Ramos (cell line): ENCODE results near the gene PER1.

Source experiments
- in situ Hi-C: fragments of 300-500 bp; cut with MboI; formaldehyde crosslinking; loops from one replicate; pipeline ENCODE4 v1.14.3; 2022; ENCODE audit warnings: low sequenced_read_pairs; ENCODE audit not compliant: unreplicated experiment

Gene PER1

DNA sequence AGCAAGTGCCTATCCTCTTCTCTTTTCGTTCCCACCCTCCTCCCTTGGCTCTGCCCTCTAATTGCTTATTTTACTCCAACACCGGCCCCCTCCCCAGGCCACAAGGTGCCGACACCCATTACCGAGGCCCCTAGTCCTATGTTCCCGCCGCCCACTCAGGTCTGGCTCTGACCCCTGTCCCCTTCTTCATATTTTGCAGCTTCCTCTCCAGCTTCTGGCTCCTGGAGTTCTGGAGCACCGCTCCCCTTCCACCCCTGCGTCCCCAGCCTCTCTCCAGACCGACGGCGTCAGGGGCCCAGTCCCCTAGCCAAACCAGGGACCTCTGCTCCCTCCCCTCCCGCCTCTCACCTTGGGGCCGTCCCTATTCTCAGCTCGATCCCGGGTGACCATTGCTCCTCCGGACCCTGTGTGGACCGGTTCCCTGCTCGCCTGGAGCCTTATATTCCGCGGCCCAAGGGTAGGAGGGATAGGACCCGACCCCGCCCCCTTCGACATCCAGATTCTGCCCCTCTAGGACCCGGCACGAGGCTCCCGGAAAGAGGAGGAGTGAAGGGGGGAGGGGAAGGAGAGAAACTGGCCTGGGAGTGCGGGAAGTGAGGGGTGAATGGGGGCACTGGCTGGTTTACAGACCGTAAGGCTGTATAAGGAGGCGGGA, 28.4 kb downstream of the PER1 start, which contains the start of gene HES7:
HES7 (minus strand) TSS at position 412 of the 655 bp plus-strand sequence; CDS start at position 390, 22 bp downstream.
- in situ Hi-C loops, result no loop called here

DNA sequence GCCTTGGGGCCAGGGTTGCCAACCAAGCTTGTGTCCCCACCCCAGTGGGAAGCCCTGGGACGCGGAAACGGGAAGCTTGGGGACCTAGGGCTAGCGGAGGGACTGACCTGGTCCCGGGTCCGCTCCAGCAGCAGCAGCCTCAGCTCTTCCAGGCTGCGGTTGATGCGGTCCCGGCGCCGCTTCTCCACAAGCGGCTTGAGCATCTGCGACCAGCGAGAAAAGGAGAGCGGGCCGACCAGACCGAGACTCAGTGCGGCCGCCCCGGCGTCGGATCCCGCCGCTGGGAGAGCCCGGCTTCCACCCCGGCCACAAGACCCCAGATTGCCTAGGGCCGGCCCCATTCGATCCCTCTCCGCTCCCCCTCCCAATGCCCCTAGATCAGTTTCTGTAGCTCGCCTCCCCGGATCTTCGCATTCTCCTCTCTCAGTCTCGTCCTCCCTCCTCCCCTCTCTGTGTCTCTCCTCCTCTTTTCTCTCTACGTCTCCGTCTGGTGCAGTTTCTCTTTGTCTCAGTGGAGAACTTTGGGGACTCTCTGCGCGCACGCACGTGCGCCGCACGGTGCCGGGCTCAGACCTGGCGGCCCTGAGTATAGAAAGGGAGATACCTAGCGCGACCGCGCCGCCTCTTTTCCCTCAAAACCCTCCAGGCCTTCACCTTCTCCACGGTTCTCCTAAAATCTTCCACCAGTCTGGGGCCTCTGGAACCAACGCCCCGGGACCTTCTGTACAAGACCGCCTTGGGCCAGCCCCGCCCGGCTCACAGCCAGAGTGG, 29.1 kb downstream of the PER1 start:
- in situ Hi-C loops, result no loop called here

DNA sequence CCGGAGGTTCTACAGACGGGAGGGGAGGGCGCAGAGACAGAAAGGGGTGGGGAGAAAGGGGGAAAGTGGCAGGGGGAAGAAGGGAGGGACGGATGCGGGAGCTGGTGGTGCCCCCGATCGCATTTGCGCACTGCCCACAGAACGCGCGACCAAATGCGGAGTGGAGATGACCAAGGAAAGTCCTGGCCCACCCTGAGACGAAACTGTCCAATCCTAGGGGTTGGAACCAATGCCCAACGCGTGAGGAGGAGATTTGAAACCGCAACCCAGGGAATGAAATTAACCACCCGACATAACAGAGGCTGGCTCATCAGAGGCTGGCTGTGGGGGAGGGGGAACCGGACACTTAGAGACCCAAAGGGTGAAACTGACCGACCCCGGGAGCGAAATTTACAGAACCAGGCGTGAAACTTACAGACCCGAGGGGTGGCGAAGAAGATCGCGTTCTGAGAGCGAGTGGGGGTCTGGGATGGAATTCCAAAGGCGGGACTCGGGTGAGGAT, 29.7 kb downstream of the PER1 start:
- in situ Hi-C loops, result no loop called here

DNA sequence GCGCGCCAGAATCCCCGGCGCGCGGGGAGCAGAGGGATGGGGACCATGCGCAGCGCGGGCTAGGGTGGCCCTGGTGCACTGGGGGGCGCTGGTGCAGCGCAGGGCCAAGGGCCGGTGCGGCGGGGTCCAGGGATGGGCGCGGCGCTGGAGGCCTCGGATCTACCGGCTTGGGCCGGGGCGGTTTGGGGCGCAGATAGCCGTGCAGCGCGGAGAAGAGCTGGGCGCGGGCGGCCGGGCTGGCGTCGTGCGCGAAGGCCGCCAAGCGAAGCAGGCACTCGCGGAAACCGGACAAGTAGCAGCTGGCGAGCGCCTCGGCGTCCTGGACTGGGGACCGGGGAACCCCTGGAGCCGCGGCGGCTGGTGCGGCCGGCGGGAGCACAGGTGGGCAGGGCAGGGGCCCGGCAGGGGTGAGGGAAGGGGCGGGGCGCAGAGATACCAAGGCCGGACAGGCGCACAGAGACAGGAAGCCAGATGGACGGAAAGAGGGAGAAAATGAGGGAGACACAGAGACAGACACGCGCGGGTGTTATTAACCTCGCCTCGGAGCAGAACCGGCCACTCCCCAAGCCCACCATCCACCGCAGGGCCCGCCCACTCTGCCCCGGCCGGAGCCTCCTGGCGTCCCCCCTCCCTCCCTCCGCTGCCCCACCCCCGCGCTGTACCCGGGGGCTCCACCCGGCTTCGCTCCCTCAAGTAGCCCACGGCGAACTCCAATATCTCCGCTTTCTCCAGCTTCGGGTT, 30.4 kb downstream of the PER1 start:
- in situ Hi-C loops, result no loop called here

DNA sequence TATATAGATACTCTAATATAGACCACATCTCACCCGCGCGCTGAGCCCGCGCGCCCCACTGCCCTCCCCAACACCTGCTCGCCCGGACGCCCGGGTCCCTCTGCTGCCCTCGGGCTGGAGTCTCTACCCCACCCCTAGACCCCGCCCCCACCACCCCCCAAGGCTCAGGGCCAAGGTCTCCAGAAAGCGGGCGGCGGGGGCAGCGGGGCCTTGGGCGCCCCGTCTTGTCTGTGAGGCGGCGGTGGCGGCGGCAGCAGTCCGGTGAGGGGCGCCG, 30.9 kb downstream of the PER1 start:
- in situ Hi-C loops, result no loop called here

DNA sequence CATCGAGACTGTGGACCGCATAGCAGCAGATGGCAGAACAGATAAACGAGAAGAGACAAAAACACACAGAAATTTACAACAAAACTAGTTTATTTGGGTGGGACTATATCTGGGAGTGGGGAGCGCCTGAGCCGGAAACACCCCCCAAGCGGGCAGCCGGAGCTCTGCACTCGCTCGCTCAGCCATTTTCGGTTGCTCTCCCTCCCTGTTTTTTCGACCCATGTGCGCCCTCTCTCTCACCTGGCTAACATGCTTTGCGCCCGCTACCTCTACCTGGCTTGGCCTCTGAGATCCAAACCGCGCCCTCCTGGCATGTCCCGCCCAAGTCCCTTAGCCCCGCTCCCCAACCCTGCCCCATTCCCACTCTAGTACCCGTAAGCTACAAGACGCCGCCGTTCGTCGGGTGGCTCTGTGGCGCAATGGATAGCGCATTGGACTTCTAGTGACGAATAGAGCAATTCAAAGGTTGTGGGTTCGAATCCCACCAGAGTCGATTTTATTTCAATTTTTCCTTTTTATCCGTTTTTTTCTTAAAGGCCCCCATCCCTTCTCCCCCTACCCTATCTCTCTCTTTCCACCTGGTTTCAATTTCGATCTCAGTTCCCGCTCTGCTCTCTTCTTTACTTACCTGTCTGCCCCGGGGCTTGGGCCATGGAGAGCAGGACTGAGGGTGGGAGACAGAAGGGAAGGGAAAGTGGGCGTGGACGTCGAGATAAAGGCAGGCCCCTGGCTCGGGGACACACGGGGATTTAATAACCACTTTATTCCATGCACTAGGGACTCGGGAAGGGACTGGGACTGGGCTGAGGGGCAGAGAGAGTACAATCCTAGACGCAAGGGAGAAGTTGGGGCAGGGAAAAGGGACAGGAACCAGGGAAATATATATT, 31.4 kb downstream of the PER1 start:
- in situ Hi-C loops, result no loop called here

DNA sequence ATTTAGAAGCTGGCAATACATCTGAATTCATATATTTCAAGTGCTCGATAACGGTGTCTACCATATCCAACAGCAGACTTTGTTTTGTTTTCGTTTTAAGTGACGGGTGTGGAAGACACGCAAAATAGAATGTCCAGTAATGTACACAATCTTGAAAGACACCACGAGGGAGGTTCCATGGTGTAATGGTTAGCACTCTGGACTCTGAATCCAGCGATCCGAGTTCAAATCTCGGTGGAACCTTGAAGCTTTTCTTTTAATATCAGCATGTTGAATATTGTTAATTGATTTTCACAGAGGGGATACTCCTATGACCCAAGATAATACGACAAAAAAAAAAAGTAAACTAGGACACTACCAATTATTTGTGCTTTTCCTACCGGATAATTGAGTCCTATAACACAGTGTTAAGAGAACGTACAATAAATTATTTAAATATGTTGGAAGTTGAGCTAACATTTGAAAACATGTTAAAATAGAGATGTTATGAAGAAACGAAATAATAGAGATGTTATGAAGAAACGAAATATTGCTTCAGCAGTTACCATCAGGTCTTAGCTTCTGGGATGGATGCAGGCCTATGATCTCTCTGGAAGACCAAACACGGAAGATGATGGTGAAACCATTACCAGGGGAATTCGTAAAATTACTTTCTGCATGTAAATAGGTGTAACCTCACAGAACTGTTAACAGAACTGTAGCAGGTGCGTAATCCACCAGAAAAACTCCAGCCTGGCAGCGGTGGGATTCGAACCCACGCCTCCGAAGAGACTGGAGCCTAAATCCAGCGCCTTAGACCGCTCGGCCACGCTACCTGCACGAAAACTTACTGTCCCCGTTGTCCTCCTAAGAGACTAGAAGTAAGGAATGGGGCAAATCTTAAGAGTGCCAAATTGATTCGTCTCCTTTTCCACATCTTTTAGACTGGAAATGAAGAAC, 32.4 kb downstream of the PER1 start:
- in situ Hi-C loops, result loop anchor here (10.0 kb wide), 1 partner anchor 185 kb away; no protein-coding TSS in a partner anchor

DNA sequence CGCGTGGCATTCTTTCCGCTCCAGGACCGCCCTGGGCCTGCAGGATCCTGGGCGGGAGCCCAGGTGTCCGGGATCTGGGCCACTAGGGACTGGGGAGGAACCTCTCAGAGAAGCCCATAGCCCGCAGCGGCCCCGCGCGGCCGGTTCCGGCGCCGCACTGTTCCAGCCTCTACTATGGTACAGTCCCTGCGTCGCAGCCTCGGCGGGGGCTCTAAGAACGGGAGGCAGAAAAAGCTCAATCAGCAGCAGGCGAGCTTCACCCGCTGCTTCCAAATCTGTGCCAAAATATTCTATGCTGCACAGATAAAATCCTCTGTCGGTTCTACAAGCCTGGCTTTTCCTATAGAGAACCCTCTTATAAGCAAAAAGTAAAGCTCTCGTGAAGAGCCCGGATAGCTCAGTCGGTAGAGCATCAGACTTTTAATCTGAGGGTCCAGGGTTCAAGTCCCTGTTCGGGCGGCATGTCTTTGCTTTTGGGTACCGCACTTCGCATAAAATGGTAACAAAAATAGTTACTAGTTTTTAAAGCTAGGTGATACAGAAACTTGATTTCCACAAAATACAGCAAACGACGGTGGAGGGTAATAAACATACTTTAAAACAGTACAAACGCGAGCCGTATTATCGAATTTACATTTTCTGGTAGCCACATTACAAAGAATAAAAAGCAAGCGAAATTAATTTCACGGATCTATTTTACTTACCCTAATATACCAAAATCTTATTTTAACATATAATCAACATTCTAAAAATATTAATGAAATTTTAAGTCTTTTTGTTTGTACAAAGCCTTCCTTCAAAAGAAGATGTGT, 33.2 kb downstream of the PER1 start:
- in situ Hi-C loops, result loop anchor here (10.0 kb wide), 1 partner anchor 186 kb away; no protein-coding TSS in a partner anchor

DNA sequence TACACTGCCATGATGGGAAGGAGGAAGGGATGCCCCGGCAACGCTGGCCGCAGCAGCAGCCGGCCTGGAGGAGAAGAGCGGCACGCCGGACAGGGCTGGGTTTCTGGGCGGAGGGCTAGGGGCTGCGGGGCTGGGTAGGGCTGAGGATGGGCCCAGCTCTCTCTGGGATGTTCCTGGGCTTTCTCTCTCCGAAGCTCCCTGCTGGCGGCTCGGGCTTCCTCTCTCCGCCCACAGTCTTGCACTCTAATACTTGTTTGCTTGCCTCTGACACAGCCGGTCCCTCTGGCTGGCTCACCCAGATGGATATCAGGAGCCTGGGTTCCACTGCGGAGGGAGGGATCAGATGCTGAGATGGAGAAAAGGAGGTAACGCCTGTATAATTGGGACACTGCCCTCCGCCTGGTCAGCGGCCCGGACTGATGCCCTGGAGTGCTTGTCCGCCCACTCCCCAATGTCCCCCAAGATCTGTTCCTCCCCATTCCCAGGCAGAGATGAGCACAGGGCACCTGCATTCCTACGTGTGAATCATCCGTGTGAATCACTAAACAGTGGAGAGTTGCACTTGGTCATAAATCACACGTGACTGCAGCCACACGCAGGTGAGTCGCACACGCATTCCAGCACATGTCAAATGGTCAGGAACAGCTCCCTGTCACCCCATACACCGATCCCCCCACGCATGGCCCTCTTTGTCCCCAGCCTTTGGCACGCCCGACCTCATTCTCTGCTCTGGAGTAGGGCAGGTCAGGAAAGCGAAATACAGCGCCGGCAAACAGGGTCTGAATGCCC, 34.0 kb downstream of the PER1 start, which contains the start of gene ALOXE3:
ALOXE3 (minus strand) TSS at position 535 of the 789 bp plus-strand sequence; CDS start at position 11, 524 bp downstream.
- in situ Hi-C loops, result loop anchor here (10.0 kb wide), 1 partner anchor 187 kb away; no protein-coding TSS in a partner anchor

DNA sequence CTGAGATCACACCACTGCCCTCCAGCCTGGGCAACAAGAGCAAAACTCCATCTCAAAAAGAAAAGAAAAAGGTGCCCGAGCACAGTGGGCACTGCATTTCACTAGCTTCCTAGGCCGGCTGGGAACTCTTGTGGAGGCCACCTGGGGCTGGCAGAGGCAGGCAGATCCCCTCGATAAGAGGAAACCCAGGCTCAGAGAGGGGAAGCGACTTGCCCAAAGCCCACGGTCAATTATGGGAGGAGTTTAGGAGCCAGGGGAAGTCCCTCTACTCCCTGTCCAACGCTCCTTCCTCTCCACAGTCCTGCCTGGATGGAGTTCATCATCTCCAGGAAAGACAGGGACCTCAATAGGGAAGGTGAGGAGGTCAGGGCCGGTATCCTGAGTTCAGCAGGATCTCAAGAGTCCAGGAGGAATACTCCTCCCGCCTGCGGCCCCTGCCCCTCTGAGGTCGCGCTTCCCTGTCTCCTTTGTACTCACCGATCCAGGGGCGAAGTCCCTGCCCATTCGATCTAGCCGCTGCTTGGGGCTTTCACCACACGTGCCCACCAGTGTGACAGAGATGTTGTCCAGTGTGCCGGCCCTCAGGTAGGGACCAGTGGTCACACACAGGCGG, 34.7 kb downstream of the PER1 start:
- in situ Hi-C loops, result loop anchor here (10.0 kb wide), 1 partner anchor 187 kb away; no protein-coding TSS in a partner anchor

DNA sequence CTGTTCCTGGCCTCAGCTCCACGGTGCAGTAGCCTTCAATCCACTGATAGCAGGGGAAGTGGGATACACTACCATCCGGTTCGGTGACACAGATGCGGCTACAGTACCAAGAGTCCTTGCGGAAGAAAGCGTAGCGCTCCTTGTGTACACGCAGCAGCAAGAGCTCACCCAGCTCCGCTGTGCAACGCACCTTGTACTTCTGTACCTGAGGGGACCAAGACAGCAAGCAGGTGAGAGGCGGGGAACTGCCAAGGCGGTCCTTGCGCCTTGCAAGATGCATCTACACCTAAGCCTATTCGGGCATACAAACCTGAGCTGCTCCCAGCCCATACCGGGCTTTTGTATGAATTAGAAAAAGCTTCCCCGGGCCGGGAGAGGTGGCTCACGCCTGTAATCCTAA, 35.4 kb downstream of the PER1 start:
- in situ Hi-C loops, result loop anchor here (10.0 kb wide), 1 partner anchor 188 kb away; no protein-coding TSS in a partner anchor

DNA sequence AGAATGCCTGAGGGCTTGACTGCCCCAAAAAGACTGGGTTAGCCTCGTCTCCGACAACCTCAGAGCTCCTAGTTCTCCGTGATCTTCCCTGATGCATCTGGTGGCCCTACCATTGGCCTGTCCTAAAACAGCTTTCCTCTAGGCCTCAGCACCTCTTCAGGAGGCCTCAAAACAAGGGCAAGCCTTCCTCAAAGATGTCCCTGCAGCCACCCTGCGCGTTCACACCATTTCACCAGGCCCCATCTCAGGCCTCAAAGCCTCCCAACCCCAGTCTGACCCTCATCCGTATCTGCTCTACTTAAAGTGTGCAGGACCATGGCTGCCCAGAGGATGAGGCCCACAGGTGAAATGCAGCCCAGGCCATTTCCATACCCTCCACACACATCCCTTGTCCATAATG, 41.3 kb downstream of the PER1 start:
- in situ Hi-C loops, result loop anchor here (10.0 kb wide), 1 partner anchor 194 kb away; no protein-coding TSS in a partner anchor

DNA sequence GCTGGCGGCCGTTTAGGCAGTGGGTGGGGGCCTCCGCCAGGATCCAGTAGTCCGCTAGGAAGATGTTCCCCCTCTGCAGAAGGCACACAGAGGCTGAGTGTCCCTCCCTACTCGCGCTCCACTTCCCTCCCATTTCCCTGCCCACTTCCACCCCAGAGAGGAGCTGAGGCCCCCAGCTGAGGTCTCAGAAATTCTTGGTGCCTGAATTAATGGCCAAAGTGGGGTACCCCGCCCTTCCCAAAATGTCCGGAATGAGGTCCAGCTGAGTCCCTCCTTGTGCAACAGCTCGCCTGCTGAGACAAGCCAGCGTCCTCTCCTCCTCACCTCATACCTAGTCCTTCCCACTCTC, 41.8 kb downstream of the PER1 start:
- in situ Hi-C loops, result loop anchor here (10.0 kb wide), 1 partner anchor 194 kb away; no protein-coding TSS in a partner anchor

DNA sequence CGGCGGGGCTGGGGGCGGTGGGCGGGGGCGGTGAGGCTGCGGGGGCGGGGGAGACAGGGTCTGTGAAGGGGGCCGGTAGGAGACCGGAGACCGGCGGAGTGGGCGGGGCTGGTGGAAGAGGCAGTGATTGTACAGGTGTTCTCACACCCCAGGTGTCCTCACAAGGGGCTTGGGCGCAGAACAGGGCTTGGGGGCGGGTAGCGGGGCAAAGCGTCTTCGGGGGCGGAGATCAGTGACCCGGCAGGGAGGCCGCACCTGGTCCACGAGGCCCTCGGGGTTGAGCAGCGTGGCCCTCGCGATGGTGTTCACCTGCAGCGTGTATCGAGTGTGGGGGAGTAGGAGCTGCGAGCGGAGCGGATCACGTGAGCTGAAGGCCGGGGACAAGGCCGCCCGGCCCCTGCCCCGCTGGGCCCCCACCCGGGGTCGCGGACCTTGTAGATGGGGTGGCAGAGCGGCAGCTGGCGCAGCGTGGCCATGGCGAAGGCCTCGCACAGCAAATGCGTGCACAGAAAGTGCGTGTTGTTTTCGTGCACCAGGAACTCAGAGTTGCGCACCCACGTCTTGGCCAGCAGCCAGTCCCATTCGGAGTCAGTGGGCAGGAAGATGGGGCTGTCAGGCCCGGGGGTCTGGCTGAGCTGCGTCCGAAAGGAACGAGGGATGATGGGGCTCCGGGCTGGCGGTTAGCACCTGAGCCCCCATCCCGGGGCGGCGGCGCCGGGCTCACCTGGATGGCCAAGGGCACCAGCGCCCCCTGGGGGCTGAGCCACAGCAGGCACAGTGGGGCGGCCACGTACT, 42.3 kb downstream of the PER1 start:
- in situ Hi-C loops, result loop anchor here (5.0 to 10.0 kb wide), 2 partner anchors 38 to 195 kb away; no protein-coding TSS in a partner anchor

DNA sequence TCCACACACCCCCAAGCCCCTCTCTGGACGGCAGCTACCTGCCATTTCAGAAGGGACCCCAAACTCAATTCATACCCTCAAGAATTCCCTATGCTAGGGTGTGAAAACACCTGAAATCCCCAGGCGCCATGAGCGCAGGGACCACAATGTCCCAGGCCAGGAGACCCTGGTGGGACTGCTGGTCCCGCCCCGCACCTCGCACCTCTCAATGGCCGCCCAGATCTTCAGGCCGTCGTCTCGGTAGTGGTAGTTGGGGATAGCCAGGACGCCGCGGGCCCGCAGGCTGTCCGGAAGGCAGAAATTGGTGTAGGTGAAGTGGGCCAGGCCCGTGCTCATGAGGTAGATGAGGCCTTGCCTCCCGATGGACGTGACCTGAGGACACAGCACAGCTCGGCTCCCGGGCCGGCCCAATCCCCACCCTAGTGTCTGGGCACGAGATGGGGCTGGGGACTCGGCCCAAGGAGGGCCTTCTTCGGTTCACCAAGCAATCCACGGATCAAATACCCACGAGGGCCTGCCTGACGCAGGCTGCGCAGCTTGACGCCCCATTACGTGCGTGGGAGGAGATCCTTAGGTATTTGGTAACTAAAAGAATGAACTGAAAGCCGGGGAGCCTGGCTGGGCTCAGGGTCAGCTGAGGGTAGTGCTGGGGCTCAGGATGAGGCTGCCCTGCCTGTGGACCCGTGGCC, 43.1 kb downstream of the PER1 start:
- in situ Hi-C loops, result loop anchor here (5.0 kb wide), 1 partner anchor 37 kb away; no protein-coding TSS in a partner anchor
